H9 (cell line): ENCODE measurements around the gene ETF1. TPM values are rescaled to one million over a fixed set of nuclear protein-coding genes. Genes with fewer than 3 reads are reported as not detected.

Source experiments
- DNase-seq: peaks from one replicate; pipeline ENCODE4 v3.0.0-alpha.2; 2017
- H2AFZ ChIP-seq: one replicate; pipeline ENCODE4 v1.6.1; 2013; ENCODE audit warnings: mild to moderate bottlenecking, low read length, control low read depth, moderate library complexity
- H2AK5ac ChIP-seq: 2 replicates; pipeline ENCODE4 v1.6.1; 2013; ENCODE audit warnings: low read length, control low read depth, mixed read lengths; ENCODE audit not compliant: insufficient read length
- H2BK120ac ChIP-seq: one replicate; pipeline ENCODE4 v1.6.1; 2013; ENCODE audit warnings: low read depth, mild to moderate bottlenecking, low read length, control low read depth, inconsistent platforms; ENCODE audit not compliant: poor library complexity, severe bottlenecking
- H2BK12ac ChIP-seq: 2 replicates; pipeline ENCODE4 v1.6.1; 2013; ENCODE audit warnings: low read length, control low read depth, mixed read lengths, low read depth; ENCODE audit not compliant: insufficient read length
- H2BK15ac ChIP-seq: 2 replicates; pipeline ENCODE4 v1.6.1; 2013; ENCODE audit warnings: low read depth, low read length, control low read depth
- H2BK20ac ChIP-seq: one replicate; pipeline ENCODE4 v1.6.1; 2013; ENCODE audit warnings: low read depth, mild to moderate bottlenecking, low read length, control low read depth, inconsistent platforms; ENCODE audit not compliant: poor library complexity, severe bottlenecking
- H2BK5ac ChIP-seq: 2 replicates; pipeline ENCODE4 v1.6.1; 2013; ENCODE audit warnings: low read length, control low read depth, mixed read lengths; ENCODE audit not compliant: insufficient read length
- H3K14ac ChIP-seq: 2 replicates; pipeline ENCODE4 v1.6.1; 2013; ENCODE audit warnings: low read length, control low read depth; ENCODE audit not compliant: insufficient read depth
- H3K18ac ChIP-seq: 2 replicates; pipeline ENCODE4 v1.6.1; 2013; ENCODE audit warnings: low read depth, mild to moderate bottlenecking, mixed read lengths, low read length, control low read depth; ENCODE audit not compliant: insufficient read length
- H3K23ac ChIP-seq: 2 replicates; pipeline ENCODE4 v1.6.1; 2013; ENCODE audit warnings: low read length, control low read depth, mixed read lengths, low read depth; ENCODE audit not compliant: insufficient read length
- H3K23me2 ChIP-seq: 2 replicates; pipeline ENCODE4 v1.6.1; 2013; ENCODE audit warnings: low read depth, mild to moderate bottlenecking, mixed read lengths, low read length, control low read depth; ENCODE audit not compliant: insufficient read length, poor library complexity, severe bottlenecking
- H3K27ac ChIP-seq: 2 replicates; pipeline ENCODE4 v1.5.1; 2013; ENCODE audit warnings: low read length, control low read depth, mixed read lengths, low read depth; ENCODE audit not compliant: insufficient read length
- H3K27me3 ChIP-seq: 2 replicates; pipeline ENCODE4 v1.6.1; 2013; ENCODE audit warnings: low read length, control low read depth, inconsistent platforms; ENCODE audit not compliant: insufficient read depth
- H3K4ac ChIP-seq: 2 replicates; pipeline ENCODE4 v1.6.1; 2013; ENCODE audit warnings: low read depth, mild to moderate bottlenecking, control low read depth, inconsistent platforms, low read length, moderate library complexity
- H3K4me1 ChIP-seq: 2 replicates; pipeline ENCODE4 v1.6.1; 2013; ENCODE audit warnings: low read length, control low read depth, inconsistent platforms; ENCODE audit not compliant: insufficient read depth
- H3K4me2 ChIP-seq: 2 replicates; pipeline ENCODE4 v1.6.1; 2013; ENCODE audit warnings: low read length, control low read depth, mixed read lengths; ENCODE audit not compliant: insufficient read length, insufficient read depth
- H3K56ac ChIP-seq: 2 replicates; pipeline ENCODE4 v1.6.1; 2013; ENCODE audit warnings: low read depth, mild to moderate bottlenecking, mixed read lengths, low read length, control low read depth; ENCODE audit not compliant: insufficient read length
- H3K79me1 ChIP-seq: 2 replicates; pipeline ENCODE4 v1.6.1; 2013; ENCODE audit warnings: low read depth, mild to moderate bottlenecking, moderate library complexity, low read length, control low read depth, inconsistent platforms; ENCODE audit not compliant: insufficient read depth, poor library complexity, severe bottlenecking
- H3K79me2 ChIP-seq: 2 replicates; pipeline ENCODE4 v1.6.1; 2013; ENCODE audit warnings: low read length, control low read depth, inconsistent platforms; ENCODE audit not compliant: insufficient read depth
- H3K9ac ChIP-seq: 2 replicates; pipeline ENCODE4 v1.6.1; 2013; ENCODE audit warnings: low read length, control low read depth, mixed read lengths; ENCODE audit not compliant: insufficient read length; ENCODE audit errors: extremely low read depth
- H3K9me3 ChIP-seq: one replicate; pipeline ENCODE4 v1.6.1; 2013; ENCODE audit warnings: low read depth, low read length, inconsistent platforms; ENCODE audit not compliant: control insufficient read depth
- H3T11ph ChIP-seq: one replicate; pipeline ENCODE4 v1.6.1; 2013; ENCODE audit warnings: mild to moderate bottlenecking, low read length, control low read depth, inconsistent platforms
- H4K20me1 ChIP-seq: one replicate; pipeline ENCODE4 v1.6.1; 2013; ENCODE audit not compliant: control insufficient read depth, insufficient read length, insufficient read depth
- H4K5ac ChIP-seq: 2 replicates; pipeline ENCODE4 v1.6.1; 2013; ENCODE audit warnings: low read depth, mild to moderate bottlenecking, mixed read lengths, low read length, control low read depth; ENCODE audit not compliant: insufficient read length
- H4K8ac ChIP-seq: replicated peaks from 2 replicates; pipeline ENCODE4 v1.6.1; 2013; ENCODE audit warnings: low read length, control low read depth, mixed read lengths, low read depth; ENCODE audit not compliant: insufficient read length
- H4K91ac ChIP-seq: 2 replicates; pipeline ENCODE4 v1.6.1; 2013; ENCODE audit warnings: low read depth, mild to moderate bottlenecking, moderate library complexity, mixed read lengths, low read length, control low read depth; ENCODE audit not compliant: insufficient read length
- H3K27ac Mint-ChIP-seq, 3 experiments: 2 replicates in 2 of 3; 3 replicates in 1 of 3; pipeline ENCODE4 v1.8.0; 2020 to 2021; ENCODE audit warnings: mixed read lengths in 3 of 3, mild to moderate bottlenecking in 1 of 3, moderate library complexity in 1 of 3
- H3K27me3 Mint-ChIP-seq: 2 replicates; pipeline ENCODE4 v1.8.0; 2021; ENCODE audit warnings: low read depth, mild to moderate bottlenecking, moderate library complexity, mixed read lengths
- H3K36me3 Mint-ChIP-seq, 3 experiments: 2 replicates in 2 of 3; 3 replicates in 1 of 3; pipeline ENCODE4 v1.8.0; 2020 to 2021; ENCODE audit warnings: low read depth in 3 of 3, mixed read lengths in 3 of 3; ENCODE audit not compliant: insufficient read depth in 1 of 3
- H3K4me1 Mint-ChIP-seq, 2 experiments: 2 replicates each; pipeline ENCODE4 v1.8.0; 2020; ENCODE audit warnings: mixed read lengths in 2 of 2
- H3K4me3 Mint-ChIP-seq, 2 experiments: 2 replicates in 1 of 2; 3 replicates in 1 of 2; pipeline ENCODE4 v1.8.0; 2020 to 2021; ENCODE audit warnings: mild to moderate bottlenecking in 2 of 2, mixed read lengths in 2 of 2, moderate library complexity in 1 of 2
- H3K9me3 Mint-ChIP-seq, 2 experiments: 2 replicates in 1 of 2; 3 replicates in 1 of 2; pipeline ENCODE4 v1.8.0; 2020; ENCODE audit warnings: mild to moderate bottlenecking in 2 of 2, mixed read lengths in 2 of 2, moderate library complexity in 1 of 2
- CTCF ChIP-seq: fragments of 200-600 bp; sonication (generic); conservative IDR thresholded peaks from 3 replicates; pipeline ENCODE4 v1.8.0; 2021; ENCODE audit warnings: antibody characterized with exemption, mild to moderate bottlenecking
- WGBS: extraction: QIAGEN DNeasy Blood & Tissue Kit; methylation state at CpG from one replicate; pipeline ENCODE4 v1.1.7; 2013; ENCODE audit warnings: missing lambda C conversion rate, low lambda C conversion rate, mixed read lengths; ENCODE audit not compliant: insufficient read length; ENCODE audit errors: extremely low coverage; 5-methylcytosine and 5-hydroxymethylcytosine counted together
- total RNA-seq: library from RNA; stranded (reverse); gene quantifications from 2 replicates; pipeline ENCODE4 v1.2.1, GENCODE V29; 2021

ETF1 gene
- total RNA-seq, 1 experiment from 2014 or later: 175 TPM

- WGBS: no CpG with 5 or more reads among the region's 1 CpG
- no peaks in the 10 kb centered on the region for H4K20me1 ChIP-seq
These were observed 29.0 kb downstream of the ETF1 start for GRCh38 chr5:138514021-138514420.

More at GRCh38 chr5:138514021-138514420, 29.0 kb downstream of the ETF1 start:
- H2BK12ac ChIP-seq: no peak overlapping the region
- H4K5ac ChIP-seq: no peak overlapping the region
- H3K79me2 ChIP-seq: no peaks in the 10 kb centered on the region; the same call in 1 of the 2 replicates
- no peak overlapping the region for H3K27ac ChIP-seq
- H3K14ac ChIP-seq: no peak overlapping the region
- no peak overlapping the region for H4K8ac ChIP-seq
- H2AK5ac ChIP-seq: no peak overlapping the region
- H3K9me3 ChIP-seq: no peaks in the 10 kb centered on the region
- H3K23ac ChIP-seq: no peak overlapping the region
- Mint-ChIP-seq H3K27ac (no peak overlapping the region), H3K9me3 (no peaks in the 10 kb centered on the region), H3K4me1 (no peaks in the 10 kb centered on the region), H3K27me3 (no peaks in the 10 kb centered on the region), H3K36me3 (peaks cover 55 to 95% (median 90%) of the 10 kb centered on the region in 3 experiments), H3K4me3 (no peak overlapping the region)
- no peak overlapping the region for H3K18ac ChIP-seq
- H3K4ac ChIP-seq: no peak overlapping the region
- no peak overlapping the region for H3K56ac ChIP-seq
- no peaks in the 10 kb centered on the region for H3K4me1 ChIP-seq
- no peak overlapping the region for H3K4me2 ChIP-seq
- no peak overlapping the region for H2AFZ ChIP-seq
- H2BK15ac ChIP-seq: no peak overlapping the region
- H4K91ac ChIP-seq: no peak overlapping the region
- no peak for TF ChIP-seq CTCF
- no peak for DNase-seq
- no peak overlapping the region for H3K9ac ChIP-seq
- H2BK5ac ChIP-seq: no peak overlapping the region
- peaks cover 10% of the 10 kb centered on the region for H3K79me1 ChIP-seq
- no peaks in the 10 kb centered on the region for H3K23me2 ChIP-seq
- H3T11ph ChIP-seq: no peak overlapping the region
- H3K27me3 ChIP-seq: no peaks in the 10 kb centered on the region
- no peak overlapping the region for H2BK120ac ChIP-seq
- no peak overlapping the region for H2BK20ac ChIP-seq
